ENCODE data around the gene PAQR7.

The PAQR7 gene

DNA sequence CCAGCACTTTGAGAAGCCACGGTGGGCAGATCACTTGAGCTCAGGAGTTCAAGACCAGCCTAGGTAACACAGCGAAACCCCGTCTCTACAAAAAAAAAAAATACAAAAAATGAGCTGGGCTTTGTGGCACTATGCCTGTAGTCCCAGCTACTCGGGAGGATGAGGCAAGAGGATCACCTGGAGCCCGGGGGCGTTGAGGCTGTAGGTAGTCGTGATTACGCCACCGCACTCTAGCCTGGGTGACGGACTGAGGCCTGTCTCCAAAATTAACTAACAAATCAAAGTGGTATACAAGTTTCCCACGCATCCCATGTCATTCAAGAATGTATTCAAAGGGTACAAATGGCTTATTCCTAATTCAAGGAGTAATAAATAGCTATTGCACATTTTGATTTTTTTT lies 18.7 kb downstream of the PAQR7 start:
- in situ Hi-C loops (cut with HindIII; ENCODE audit: low sequenced_read_pairs), result no loop called here

GRCh38 chr1:25854554-25854953 lies 21.0 kb downstream of the PAQR7 start:
- H3K4me3 ChIP-seq (ENCODE audit: low read depth, low read length), result no peak overlapping the region
- TF ChIP-seq CTCF (IDR thresholded peaks at IDR 0.05; ENCODE audit: low read depth, low read length, missing control alignments), result no peak
- in situ Hi-C loops (cut with HindIII; ENCODE audit: low sequenced_read_pairs), result no loop called here
- DNase-seq (ENCODE audit: low read depth), result no peak

More for the DNA sequence above, 18.7 kb downstream of the PAQR7 start:
- no peak for TF ChIP-seq CTCF (IDR thresholded peaks at IDR 0.05; ENCODE audit: low read depth, low read length, missing control alignments)
- no peak for DNase-seq (ENCODE audit: low read depth)
- no peak overlapping the region for H3K4me3 ChIP-seq (ENCODE audit: low read depth, low read length)

- no peak overlapping the region for H3K4me3 ChIP-seq (ENCODE audit: low read depth, low read length)
- no peak for TF ChIP-seq CTCF (IDR thresholded peaks at IDR 0.05; ENCODE audit: low read depth, low read length, missing control alignments)
- DNase-seq (ENCODE audit: low read depth), result no peak
- in situ Hi-C loops (cut with HindIII; ENCODE audit: low sequenced_read_pairs), result loop anchor here (5.0 kb wide), 1 partner anchor 49 kb away; no protein-coding TSS in a partner anchor
These were observed 27.0 kb downstream of the PAQR7 start for GRCh38 chr1:25848531-25848930.

- DNase-seq (ENCODE audit: low read depth), result no peak
- TF ChIP-seq CTCF (IDR thresholded peaks at IDR 0.05; ENCODE audit: low read depth, low read length, missing control alignments), result no peak
- in situ Hi-C loops (cut with HindIII; ENCODE audit: low sequenced_read_pairs), result loop anchor here (5.0 kb wide), 1 partner anchor 49 kb away; no protein-coding TSS in a partner anchor
- no peak overlapping the region for H3K4me3 ChIP-seq (ENCODE audit: low read depth, low read length)
These were observed 27.6 kb downstream of the PAQR7 start for GRCh38 chr1:25847929-25848328.

GRCh38 chr1:25845664-25846063 lies 29.8 kb downstream of the PAQR7 start:
- no peak for DNase-seq (ENCODE audit: low read depth)
- no peak overlapping the region for H3K4me3 ChIP-seq (ENCODE audit: low read depth, low read length)
- in situ Hi-C loops (cut with HindIII; ENCODE audit: low sequenced_read_pairs), result loop anchor here (5.0 kb wide), 1 partner anchor 52 kb away; no protein-coding TSS in a partner anchor
- no peak for TF ChIP-seq CTCF (IDR thresholded peaks at IDR 0.05; ENCODE audit: low read depth, low read length, missing control alignments)

DNA sequence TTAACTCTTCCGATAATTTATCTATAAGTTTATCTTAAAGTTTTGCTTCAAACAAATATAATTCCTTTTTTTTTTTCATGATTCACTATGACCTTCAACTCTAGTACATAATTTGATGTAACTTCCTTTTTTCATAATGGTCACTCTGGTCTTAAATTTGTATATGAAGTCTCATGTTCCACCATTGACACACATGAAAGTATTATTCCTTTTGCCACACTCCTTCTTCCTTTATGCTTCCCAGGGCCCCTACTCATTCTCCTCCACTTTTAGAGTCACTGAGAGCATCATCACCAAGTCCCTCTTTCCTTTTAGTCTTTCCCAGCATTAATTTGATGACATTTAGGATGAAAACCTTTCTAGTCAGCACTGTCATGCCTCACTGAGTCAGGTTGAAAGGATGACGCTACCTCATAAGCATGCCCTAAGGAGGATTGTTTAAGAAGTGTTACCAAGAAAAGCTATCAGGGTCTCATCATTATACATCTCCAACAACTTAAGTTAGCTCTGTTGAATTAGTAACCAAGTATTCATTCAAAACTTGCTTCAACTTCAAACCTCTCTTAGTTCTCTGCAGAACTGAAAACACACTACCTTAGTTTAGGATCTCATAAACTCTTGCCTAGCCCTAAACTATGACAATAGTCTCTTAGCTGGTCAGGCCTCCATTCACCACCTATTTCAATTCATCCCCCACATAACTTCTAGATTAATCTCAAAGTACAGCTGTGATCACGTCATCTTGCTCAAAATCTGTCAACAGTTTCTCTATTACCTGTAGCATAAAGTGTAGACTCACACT lies 30.8 kb downstream of the PAQR7 start:
- no peak for TF ChIP-seq CTCF (IDR thresholded peaks at IDR 0.05; ENCODE audit: low read depth, low read length, missing control alignments)
- in situ Hi-C loops (cut with HindIII; ENCODE audit: low sequenced_read_pairs), result loop anchor here (5.0 kb wide), 1 partner anchor 53 kb away; no protein-coding TSS in a partner anchor
- DNase-seq (ENCODE audit: low read depth), result no peak
- no peak overlapping the region for H3K4me3 ChIP-seq (ENCODE audit: low read depth, low read length)

Data from astrocyte of the cerebellum (primary cell).